ENCODE measurements around the gene FKBP5.
A peak's percentile ranks its signal among the peaks of the same experiment; 100 is the strongest.
"Not testable (repeated sequence)": the region's sequence is repeated elsewhere in the genome, so short reads cannot be mapped to it uniquely, and the experiment has no call there.

FKBP5 gene

GRCh38 chr6:35687658-35688604, 784 bp downstream of the FKBP5 start:
- FAIRE-seq, result no peak

GRCh38 chr6:35686873-35687555, 1.7 kb downstream of the FKBP5 start:
- FAIRE-seq, result no peak

GRCh38 chr6:35686436-35686835, 2.3 kb downstream of the FKBP5 start:
- no peak for FAIRE-seq

GRCh38 chr6:35683267-35683666, 5.4 kb downstream of the FKBP5 start:
- FAIRE-seq, result no peak

- FAIRE-seq, result no peak
These were observed 7.4 kb downstream of the FKBP5 start for GRCh38 chr6:35681298-35681697.

GRCh38 chr6:35679399-35679798, 9.3 kb downstream of the FKBP5 start:
- FAIRE-seq, result no peak

- FAIRE-seq, result no peak
These were observed 9.9 kb downstream of the FKBP5 start for GRCh38 chr6:35678814-35679213.

- no peak for FAIRE-seq
These were observed 10.6 kb downstream of the FKBP5 start for GRCh38 chr6:35678021-35678654.

GRCh38 chr6:35677456-35677855, 11.3 kb downstream of the FKBP5 start:
- FAIRE-seq, result no peak

GRCh38 chr6:35675871-35676459, 12.8 kb downstream of the FKBP5 start:
- no peak for FAIRE-seq

- no peak for FAIRE-seq
These were observed 14.1 kb downstream of the FKBP5 start for GRCh38 chr6:35674594-35674993.

- FAIRE-seq, result no peak
These were observed 15.0 kb downstream of the FKBP5 start for GRCh38 chr6:35673755-35674154.

- not testable (repeated sequence) for FAIRE-seq
These were observed 15.4 kb downstream of the FKBP5 start for GRCh38 chr6:35673284-35673666.

GRCh38 chr6:35670453-35670852, 18.3 kb downstream of the FKBP5 start:
- FAIRE-seq, result not testable (repeated sequence)

GRCh38 chr6:35669451-35670045, 19.2 kb downstream of the FKBP5 start:
- FAIRE-seq, result no peak

- FAIRE-seq, result peak; percentile 38
These were observed 19.8 kb downstream of the FKBP5 start for GRCh38 chr6:35668744-35669450.

GRCh38 chr6:35668096-35668495, 20.6 kb downstream of the FKBP5 start:
- FAIRE-seq, result no peak

GRCh38 chr6:35665573-35665972, 23.1 kb downstream of the FKBP5 start:
- FAIRE-seq, result no peak

GRCh38 chr6:35664945-35665344, 23.8 kb downstream of the FKBP5 start:
- FAIRE-seq, result no peak

- no peak for FAIRE-seq
These were observed 25.1 kb downstream of the FKBP5 start for GRCh38 chr6:35663447-35664235.

GRCh38 chr6:35662999-35663398, 25.7 kb downstream of the FKBP5 start:
- no peak for FAIRE-seq
